Esophagus muscularis mucosa (tissue), 4 donors: ENCODE data around the gene ZNF48. TPM values are rescaled to one million over a fixed set of nuclear protein-coding genes. Genes with fewer than 3 reads are reported as not detected.
A peak's percentile ranks its signal among the peaks of the same experiment; 100 is the strongest.

ENCODE experiments used
- DNase-seq: peaks from one replicate; pipeline ENCODE4 v3.0.0-alpha.2; 2017; ENCODE audit errors: extremely low spot score
- H3K27ac ChIP-seq, 4 donors: fragments of 200-600 bp; sonication (generic); replicated peaks in 1 of 4; 1 replicate in 3 of 4; 2 replicates in 1 of 4; pipeline ENCODE4 v1.5.1; 2016 to 2019; ENCODE audit warnings: mild to moderate bottlenecking in 1 of 4
- H3K27me3 ChIP-seq, 4 donors: fragments of 200-600 bp; sonication (generic); one replicate each; pipeline versions ENCODE4 v1.5.1 to v1.6.0; 2016 to 2019
- H3K36me3 ChIP-seq, 4 donors: fragments of 200-600 bp; sonication (generic); one replicate each; pipeline ENCODE4 v1.5.1; 2016 to 2019
- H3K4me1 ChIP-seq, 4 donors: fragments of 200-600 bp; sonication (generic); one replicate each; pipeline ENCODE4 v1.5.1; 2016 to 2019
- H3K4me3 ChIP-seq, 4 donors: fragments of 200-600 bp; sonication (generic); 1 replicate in 2 of 4; 2 replicates in 2 of 4; pipeline ENCODE4 v1.5.1; 2016 to 2019; ENCODE audit warnings: mild to moderate bottlenecking in 4 of 4, moderate library complexity in 1 of 4
- H3K9me3 ChIP-seq, 4 donors: fragments of 200-600 bp; sonication (generic); 1 replicate in 3 of 4; 2 replicates in 1 of 4; pipeline ENCODE4 v1.5.1; 2016 to 2019
- EP300 ChIP-seq: sonication (generic); formaldehyde crosslinking; IDR thresholded peaks from one replicate; pipeline ENCODE4 v1.6.1; 2017; ENCODE audit warnings: antibody characterized with exemption
- POLR2A ChIP-seq: fragments of 450-650 bp; IDR thresholded peaks from one replicate; pipeline ENCODE4 v1.6.1; 2017; ENCODE audit warnings: antibody characterized with exemption, moderate library complexity, mild to moderate bottlenecking, low read depth
- POLR2AphosphoS5 ChIP-seq, 2 donors: sonication (generic); formaldehyde crosslinking; IDR thresholded peaks; one replicate each; pipeline ENCODE4 v1.6.1; 2017; ENCODE audit warnings: antibody characterized with exemption in 2 of 2
- WGBS: methylation state at CpG from one replicate; pipeline ENCODE4 v1.1.5; 2018; 5-methylcytosine and 5-hydroxymethylcytosine counted together
- intact Hi-C: fragments of 100-400 bp; cut with DNase I; formaldehyde crosslinking; loops from one replicate; pipeline ENCODE4 v1.15.1; 2023
- total RNA-seq, 4 donors: library from RNA; depleted of rRNA; stranded (reverse); fragments of >200 nt; gene quantifications; one replicate each; pipeline versions ENCODE4 v1.1.0 to v1.2.1, GENCODE V29; 2016
- TF ChIP-seq, protein P1 (sequence below), 3 experiments: fragments of 200-600 bp in 2 of 3; fragments of 450-650 bp in 1 of 3; sonication (generic) in 2 of 3; IDR thresholded peaks; one replicate each; pipeline ENCODE4 v1.5.1; 2017 to 2019; ENCODE audit warnings: antibody characterized with exemption in 3 of 3, mild to moderate bottlenecking in 2 of 3, moderate library complexity in 1 of 3

ZNF48 gene
- total RNA-seq, 4 donors from 2014 or later: 8.3 to 17.6 (median 12.8) TPM

DNA sequence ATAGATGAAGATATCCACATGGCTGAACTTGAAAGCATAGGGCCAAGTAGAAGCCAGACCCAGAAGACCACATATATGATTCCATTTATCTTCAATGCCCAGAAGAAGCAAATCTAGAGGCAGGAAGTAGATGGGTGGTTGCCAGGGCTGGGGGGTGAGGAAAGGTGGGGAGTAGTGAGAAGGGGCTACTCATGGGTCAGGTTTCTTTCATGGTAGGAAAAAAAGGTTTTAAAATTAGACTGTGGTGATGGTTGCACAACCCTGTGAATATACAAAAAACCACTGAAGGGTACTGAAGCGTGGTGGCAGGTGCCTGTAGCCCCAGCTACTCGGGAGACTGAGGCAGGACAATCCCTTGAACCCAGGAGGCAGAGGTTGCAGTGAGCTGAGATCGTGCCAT, 45.5 kb upstream of the ZNF48 start:
- no peak overlapping the region for H3K4me3 ChIP-seq
- peaks cover 32 to 37% (median 36%) of the 10 kb centered on the region in 4 donors for H3K4me1 ChIP-seq
- H3K27ac ChIP-seq: no peak overlapping the region
- H3K9me3 ChIP-seq: no peaks in the 10 kb centered on the region
- peaks cover 16 to 45% (median 38%) of the 10 kb centered on the region in 4 donors for H3K36me3 ChIP-seq
- no peak for DNase-seq
- intact Hi-C loops: loop anchor here (10.0 kb wide), 1 partner anchor 55 kb away; the partner anchor contains the start of gene ZNF771
- TF ChIP-seq, protein P1, sequence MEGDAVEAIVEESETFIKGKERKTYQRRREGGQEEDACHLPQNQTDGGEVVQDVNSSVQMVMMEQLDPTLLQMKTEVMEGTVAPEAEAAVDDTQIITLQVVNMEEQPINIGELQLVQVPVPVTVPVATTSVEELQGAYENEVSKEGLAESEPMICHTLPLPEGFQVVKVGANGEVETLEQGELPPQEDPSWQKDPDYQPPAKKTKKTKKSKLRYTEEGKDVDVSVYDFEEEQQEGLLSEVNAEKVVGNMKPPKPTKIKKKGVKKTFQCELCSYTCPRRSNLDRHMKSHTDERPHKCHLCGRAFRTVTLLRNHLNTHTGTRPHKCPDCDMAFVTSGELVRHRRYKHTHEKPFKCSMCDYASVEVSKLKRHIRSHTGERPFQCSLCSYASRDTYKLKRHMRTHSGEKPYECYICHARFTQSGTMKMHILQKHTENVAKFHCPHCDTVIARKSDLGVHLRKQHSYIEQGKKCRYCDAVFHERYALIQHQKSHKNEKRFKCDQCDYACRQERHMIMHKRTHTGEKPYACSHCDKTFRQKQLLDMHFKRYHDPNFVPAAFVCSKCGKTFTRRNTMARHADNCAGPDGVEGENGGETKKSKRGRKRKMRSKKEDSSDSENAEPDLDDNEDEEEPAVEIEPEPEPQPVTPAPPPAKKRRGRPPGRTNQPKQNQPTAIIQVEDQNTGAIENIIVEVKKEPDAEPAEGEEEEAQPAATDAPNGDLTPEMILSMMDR (IDR thresholded peaks at IDR 0.05): no peak
- TF ChIP-seq POLR2A: no peak
- no peak for TF ChIP-seq POLR2AphosphoS5 (IDR thresholded peaks at IDR 0.05)
- no peak for TF ChIP-seq EP300
- 88% methylated on average over 3 of the region's 3 CpGs for WGBS
- H3K27me3 ChIP-seq: no peaks in the 10 kb centered on the region

DNA sequence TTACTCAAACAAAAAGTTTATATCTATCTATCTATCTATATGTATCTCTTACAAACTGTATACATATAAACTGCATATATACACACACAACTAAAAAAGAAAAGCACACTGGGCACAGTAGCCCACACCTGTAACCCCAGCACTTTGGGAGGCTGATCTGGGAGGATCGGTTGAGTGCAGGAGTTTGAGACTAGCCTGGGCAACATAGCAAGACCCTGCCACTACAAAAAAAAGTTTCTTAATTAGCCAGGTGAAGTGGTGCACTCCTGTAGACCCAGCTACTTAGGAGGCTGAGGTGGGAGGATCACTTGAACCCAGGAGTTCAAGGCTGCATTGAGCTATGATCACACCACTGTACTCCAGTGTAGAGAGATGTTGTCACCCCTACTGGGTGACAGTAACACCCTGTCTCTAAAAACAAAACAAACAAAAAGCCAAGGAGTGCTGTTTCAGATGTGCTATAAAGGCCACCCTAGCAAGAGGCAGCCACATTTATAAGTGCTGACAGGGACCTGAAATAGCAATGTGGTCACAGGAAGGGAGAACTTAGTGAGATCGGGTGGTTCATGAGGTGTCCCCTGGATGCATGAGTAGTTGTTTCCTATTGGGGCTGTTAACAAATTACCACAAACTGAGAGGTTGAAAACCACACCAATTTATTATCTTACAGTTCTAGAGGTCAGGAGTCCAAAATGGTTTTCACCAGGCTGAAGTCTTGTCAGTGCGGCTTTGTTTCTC, 44.9 kb upstream of the ZNF48 start:
- TF ChIP-seq, protein P1 (IDR thresholded peaks at IDR 0.05): no peak
- no peak for TF ChIP-seq EP300
- no peak for TF ChIP-seq POLR2AphosphoS5 (IDR thresholded peaks at IDR 0.05)
- TF ChIP-seq POLR2A: no peak
- WGBS: 71% methylated on average over 3 of the region's 3 CpGs
- no peak for DNase-seq
- Histone ChIP-seq H3K27ac (no peak overlapping the region), H3K4me3 (no peak overlapping the region), H3K27me3 (no peaks in the 10 kb centered on the region), H3K4me1 (peaks cover 32 to 38% (median 36%) of the 10 kb centered on the region in 4 donors), H3K36me3 (peaks cover 16 to 45% (median 38%) of the 10 kb centered on the region in 4 donors), H3K9me3 (no peaks in the 10 kb centered on the region)
- intact Hi-C loops: loop anchor here (10.0 kb wide), 1 partner anchor 54 kb away; the partner anchor contains the start of gene ZNF771

DNA sequence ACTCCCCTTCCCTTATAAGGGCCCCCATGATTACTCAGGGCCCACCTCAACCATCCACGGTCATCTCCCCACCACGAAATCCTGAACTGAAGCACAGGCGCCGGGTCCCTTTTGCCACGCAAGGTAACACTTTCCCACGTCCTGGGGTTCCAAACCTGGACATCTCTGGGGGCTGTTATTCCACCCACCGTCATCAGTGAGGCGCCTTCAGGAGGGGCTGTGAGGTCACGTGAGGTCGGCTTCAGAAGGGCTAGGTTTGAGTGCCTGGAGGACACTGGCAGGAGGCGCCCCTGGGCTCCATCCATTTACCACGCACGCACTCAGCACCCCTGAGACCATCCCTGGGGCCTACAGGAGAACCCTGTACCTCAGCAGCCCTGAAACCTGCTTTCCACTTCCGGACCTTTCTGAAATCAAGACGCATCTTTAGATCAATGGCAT, 44.2 kb upstream of the ZNF48 start:
- Histone ChIP-seq H3K27me3 (no peaks in the 10 kb centered on the region), H3K36me3 (peaks cover 16 to 45% (median 38%) of the 10 kb centered on the region in 4 donors), H3K4me3 (no peak overlapping the region), H3K9me3 (no peaks in the 10 kb centered on the region), H3K4me1 (peaks cover 36 to 45% (median 43%) of the 10 kb centered on the region in 4 donors), H3K27ac (peak overlapping the region in 2 of 4 donors; percentile 78 to 91)
- intact Hi-C loops: loop anchor here (10.0 kb wide), 1 partner anchor 54 kb away; the partner anchor contains the start of gene ZNF771
- DNase-seq: no peak
- TF ChIP-seq POLR2A (no peak), POLR2AphosphoS5 (IDR thresholded peaks at IDR 0.05) (no peak), EP300 (no peak)
- TF ChIP-seq, protein P1 (IDR thresholded peaks at IDR 0.05): no peak
- WGBS: 91% methylated on average over 15 of the region's 15 CpGs

DNA sequence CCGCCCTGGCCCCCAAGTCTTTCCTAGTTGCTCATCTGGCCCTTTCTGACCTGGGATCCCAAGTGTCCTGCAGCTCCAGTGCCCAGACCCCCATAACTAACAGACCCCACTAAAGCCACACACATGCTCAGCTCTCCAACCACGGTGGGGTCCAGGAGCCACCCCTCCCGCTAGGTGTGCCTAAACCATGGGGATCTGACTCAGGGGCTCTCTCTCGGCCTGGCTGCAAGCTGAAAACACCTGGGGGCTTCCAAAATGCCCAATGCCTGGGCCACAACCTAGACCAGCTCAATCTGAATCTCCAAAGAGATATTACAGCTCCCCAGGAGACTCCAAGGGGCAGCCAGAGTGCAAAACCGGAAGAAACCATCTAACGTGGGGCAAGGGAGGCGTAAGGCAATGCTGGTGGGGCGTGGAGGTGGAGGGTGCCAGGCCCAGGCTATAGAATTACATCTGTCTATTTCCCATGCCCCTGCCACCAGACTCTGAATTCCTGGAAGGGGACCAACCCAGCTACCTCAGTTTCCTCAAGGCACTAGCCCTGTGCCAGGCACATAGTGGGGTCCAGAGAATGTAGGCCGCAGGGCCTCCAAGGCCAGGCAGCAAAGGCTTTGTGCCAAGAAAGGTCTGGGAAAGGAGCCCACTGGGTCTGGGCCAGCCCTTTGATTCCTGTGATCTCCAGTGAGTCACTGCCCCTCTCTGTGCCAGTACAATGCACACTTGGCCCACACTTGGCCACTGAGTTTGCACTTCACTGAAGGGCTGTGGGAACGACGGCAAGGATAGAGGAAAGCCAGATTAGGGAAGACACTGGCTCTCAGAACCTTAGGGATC, 43.4 kb upstream of the ZNF48 start:
- 26% methylated on average over 5 of the region's 11 CpGs for WGBS
- Histone ChIP-seq H3K4me1 (peaks cover 39 to 52% (median 51%) of the 10 kb centered on the region in 4 donors), H3K27ac (peak overlapping the region; percentile 78 to 99 (median 92)), H3K36me3 (peaks cover 16 to 48% (median 39%) of the 10 kb centered on the region in 4 donors), H3K4me3 (peak overlapping the region in 1 of 4 donors; percentile 7), H3K27me3 (no peaks in the 10 kb centered on the region), H3K9me3 (no peaks in the 10 kb centered on the region)
- TF ChIP-seq POLR2AphosphoS5 (IDR thresholded peaks at IDR 0.05): peak; percentile 77 to 84
- no peak for TF ChIP-seq EP300
- no peak for TF ChIP-seq POLR2A
- TF ChIP-seq, protein P1 (IDR thresholded peaks at IDR 0.05): no peak
- intact Hi-C loops: loop anchor here (10.0 kb wide), 1 partner anchor 53 kb away; the partner anchor contains the start of gene ZNF771
- DNase-seq: peak; percentile 93
